Stimulated activated CD8-positive, alpha-beta memory T cell treated with anti-CD3 and anti-CD28 coated beads, Interleukin-4, amount 100 ng/mL, for 48 hours (primary cell): Measurements from ENCODE around the gene MT1M.
"Not testable (repeated sequence)": the region's sequence is repeated elsewhere in the genome, so short reads cannot be mapped to it uniquely, and the experiment has no call there.

Experiments used
- DNase-seq: peaks from one replicate; pipeline ENCODE4 v3.0.0-alpha.2; 2020

MT1M gene

GRCh38 chr16:56632156-56632847 lies at the start of gene MT1M:
MT1M (plus strand) TSS chr16:56632659; CDS start chr16:56632732, 73 bp downstream.
- DNase-seq = no peak

- DNase-seq = not testable (repeated sequence)
These were observed 49.5 kb upstream of the MT1M start for GRCh38 chr16:56582911-56583310.

- no peak for DNase-seq
These were observed 48.9 kb upstream of the MT1M start for GRCh38 chr16:56583351-56584168.

GRCh38 chr16:56584276-56584675 lies 48.2 kb upstream of the MT1M start:
- DNase-seq = no peak

- DNase-seq = peak; percentile 24
These were observed 43.7 kb upstream of the MT1M start for GRCh38 chr16:56588781-56589140.

GRCh38 chr16:56589141-56590039 lies 43.1 kb upstream of the MT1M start, which contains the start of gene MT3:
MT3 (plus strand) TSS chr16:56589528; CDS start chr16:56589591, 63 bp downstream.
- peak; percentile 54 for DNase-seq

- peak; percentile 14 for DNase-seq
These were observed 40.9 kb upstream of the MT1M start for GRCh38 chr16:56591377-56592060.

GRCh38 chr16:56593573-56594291 lies 38.7 kb upstream of the MT1M start:
- DNase-seq = peak; percentile 15

GRCh38 chr16:56594292-56594619 lies 38.2 kb upstream of the MT1M start:
- DNase-seq = no peak

- DNase-seq = peak; percentile 45
These were observed 32.0 kb upstream of the MT1M start for GRCh38 chr16:56600398-56600999.

GRCh38 chr16:56601325-56601724 lies 31.1 kb upstream of the MT1M start:
- DNase-seq = peak; percentile 12

- no peak for DNase-seq
These were observed 28.9 kb upstream of the MT1M start for GRCh38 chr16:56603589-56603988.

- no peak for DNase-seq
These were observed 27.5 kb upstream of the MT1M start for GRCh38 chr16:56604966-56605365.

GRCh38 chr16:56605475-56605874 lies 27.0 kb upstream of the MT1M start:
- no peak for DNase-seq

- no peak for DNase-seq
These were observed 26.4 kb upstream of the MT1M start for GRCh38 chr16:56606071-56606475.

- no peak for DNase-seq
These were observed 25.9 kb upstream of the MT1M start for GRCh38 chr16:56606476-56607108.

GRCh38 chr16:56607109-56607618 lies 25.3 kb upstream of the MT1M start:
- DNase-seq = peak; percentile 34

GRCh38 chr16:56607675-56608042 lies 24.8 kb upstream of the MT1M start:
- no peak for DNase-seq

GRCh38 chr16:56608043-56608875 lies 24.2 kb upstream of the MT1M start, which contains the start of gene MT2A:
MT2A (plus strand) TSS chr16:56608584; CDS start chr16:56608656, 72 bp downstream.
- peak; percentile 94 for DNase-seq
